Measurements from ENCODE around the gene SLC52A3.

DNA sequence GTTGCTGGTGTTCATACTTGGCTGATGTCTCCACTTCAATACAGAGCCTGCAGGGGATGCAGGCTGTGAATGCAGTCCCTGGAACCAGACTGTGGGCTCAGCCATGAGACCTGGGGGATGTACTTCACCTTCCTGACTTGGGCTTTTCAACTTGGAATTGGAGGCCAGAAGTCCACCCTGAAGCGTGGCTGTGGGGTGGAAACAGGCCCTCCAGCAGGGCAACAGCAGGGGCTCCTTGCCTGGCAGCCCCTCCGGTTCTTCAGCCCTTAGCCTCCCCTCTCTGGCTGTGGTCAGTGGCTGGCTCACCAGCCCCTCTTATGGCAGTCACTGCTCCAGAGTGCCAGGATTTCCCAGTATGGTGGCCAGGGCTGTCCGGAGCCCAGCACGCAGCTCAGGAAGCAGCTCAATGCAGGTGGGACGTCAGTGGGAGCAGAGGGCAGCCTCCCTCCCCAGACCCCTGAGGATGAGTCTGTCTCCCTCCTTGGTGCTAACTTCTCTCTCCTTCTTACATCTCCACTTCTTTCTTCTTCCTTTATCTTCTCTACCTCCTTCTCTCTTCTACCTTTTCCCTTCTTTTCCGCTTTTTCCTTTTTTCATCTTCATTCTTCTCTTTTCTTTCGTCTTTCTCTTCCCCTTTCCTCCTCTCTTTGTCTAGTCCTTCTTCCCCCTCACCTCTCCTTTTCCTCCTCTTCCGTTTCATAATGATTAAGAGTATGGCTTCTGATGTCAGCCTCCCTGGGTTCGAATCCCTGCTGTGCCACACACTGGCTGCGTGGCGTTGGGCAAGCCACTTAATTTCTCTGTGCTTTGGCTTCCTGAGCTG, 45.3 kb downstream of the SLC52A3 start:
- TF ChIP-seq NFRKB (IDR thresholded peaks at IDR 0.05) (no peak), FOXK2 (IDR thresholded peaks at IDR 0.05) (no peak), BHLHE40 (IDR thresholded peaks at IDR 0.05; ENCODE audit: borderline replicate concordance) (no peak), SP1 (IDR thresholded peaks at IDR 0.05) (no peak), SUZ12 (IDR thresholded peaks at IDR 0.05) (no peak), FOXA1 (IDR thresholded peaks at IDR 0.05) (no peak), CTBP1 (IDR thresholded peaks at IDR 0.05; ENCODE audit: borderline replicate concordance) (no peak), FOXM1 (IDR thresholded peaks at IDR 0.05; ENCODE audit: borderline replicate concordance) (no peak), ELF4 (IDR thresholded peaks at IDR 0.05) (no peak), TARDBP (IDR thresholded peaks at IDR 0.05) (no peak)
